ENCODE data around the gene KRT10. TPM values are rescaled to one million over a fixed set of nuclear protein-coding genes. Genes with fewer than 3 reads are reported as not detected.

KRT10 gene
- total and polyA plus RNA-seq, 9 of the 15 experiments (the other 6 are each of a cell fraction or from before 2014, with no cell fraction given) = 47.0 to 179 (median 76.2) TPM

DNA sequence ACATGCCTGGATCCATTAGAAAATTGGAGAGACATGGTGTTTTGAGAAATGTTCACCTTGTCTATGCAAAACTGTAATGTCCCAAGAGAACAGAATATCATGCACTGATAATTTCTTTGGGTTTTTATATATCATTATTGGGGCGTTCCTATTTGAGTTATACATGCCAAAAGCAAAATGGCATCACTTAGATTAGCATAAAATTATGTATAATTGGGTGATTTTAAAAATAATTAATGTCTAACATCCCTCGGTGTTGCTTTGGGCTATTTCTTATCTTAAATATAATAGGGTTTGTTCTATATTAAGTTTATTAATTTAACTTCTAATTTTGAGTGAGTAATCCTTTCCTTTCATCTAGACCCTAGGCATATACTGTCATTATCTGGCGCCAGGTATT, 22.6 kb downstream of the KRT10 start, which contains the start of gene KRT28:
Gene KRT28, minus strand, starts transcription at position 101 of the 400 bp plus-strand sequence. Its CDS starts 66 bp downstream, at position 35.
- DNase-seq (ENCODE audit: extremely low read depth in 1 of 4, low spot score in 3 of 4) = no peak
- Histone ChIP-seq H3K4me1 (replicated peaks in 1 of 2; ENCODE audit: control insufficient read depth in 2 of 2, insufficient read depth in 2 of 2, low read length in 2 of 2) (peaks cover 0 to 5% of the 10 kb centered on the region in 2 experiments; a peak in 1 of 5 replicates), H3K4me3 (no peak within 1 kb of the TSS), H3K4me2 (ENCODE audit: insufficient read depth, low read length) (no peak within 1 kb of the TSS), H3K9me1 (ENCODE audit: control insufficient read depth, insufficient read depth, low read length) (no peaks in the 10 kb centered on the region), H3K27ac (ENCODE audit: extremely low read depth, low read depth, low read length) (no peak within 1 kb of the TSS), H3K79me2 (ENCODE audit: control insufficient read depth, insufficient read depth, low read length) (no peaks in the 10 kb centered on the region), H4K20me1 (replicated peaks; ENCODE audit: control insufficient read depth, insufficient read depth, low read length) (no peaks in the 10 kb centered on the region), H3K36me3 (ENCODE audit: control insufficient read depth, insufficient read depth, low read length) (no peaks in the 10 kb centered on the region), H2AFZ (ENCODE audit: low read depth, low read length) (no peak within 1 kb of the TSS), H3K9ac (ENCODE audit: insufficient read depth in 1 of 2, low read depth in 2 of 2, low read length in 2 of 2) (no peak within 1 kb of the TSS), H3K27me3 (ENCODE audit: control insufficient read depth in 2 of 2, insufficient read depth in 2 of 2, low read length in 2 of 2) (peaks cover 21 to 37% of the 10 kb centered on the region in 2 experiments), H3K9me3 (replicated peaks; ENCODE audit: control insufficient read depth, insufficient read depth, low read depth, low read length) (no peaks in the 10 kb centered on the region)
- ATAC-seq = no peak
- 0% methylated on average over 3 of the region's 3 CpGs for WGBS (ENCODE audit: insufficient coverage, low coverage, missing lambda C conversion rate)
- no peak for FAIRE-seq
- POLR2A ChIA-PET = no interaction called here
- intact Hi-C loops (cut with micrococcal nuclease) (no loop called here), in situ Hi-C loops (cut with MboI) (loop anchor here (5.0 to 10.0 kb wide), 3 partner anchors 105 to 862 kb away; no protein-coding TSS in a partner anchor)
- BruUV-seq (replicated peaks) = no TSS peak
- CTCF ChIA-PET (ENCODE audit: low intra/inter-chr PET ratio) = interaction anchor here (1.0 kb wide), 1 partner anchor 863 kb away, joined by 3 read pairs; no protein-coding TSS in a partner anchor
- no peak for TF ChIP-seq BRF1 (IDR thresholded peaks at IDR 0.05; ENCODE audit: borderline replicate concordance, extremely low read depth, insufficient read length)
- no peak for TF ChIP-seq PTTG1 (tag; IDR thresholded peaks at IDR 0.05; ENCODE audit: low read depth)
- TF ChIP-seq RBM14 (IDR thresholded peaks at IDR 0.05; ENCODE audit: borderline replicate concordance, insufficient read depth, low read depth, low read length) = no peak
- TF ChIP-seq PCBP1 (IDR thresholded peaks at IDR 0.05; ENCODE audit: low read depth, low read length, poor library complexity, severe bottlenecking) = no peak
- TF ChIP-seq FOXK2 (conservative IDR thresholded peaks at IDR 0.05 in 1 of 2, IDR thresholded peaks at IDR 0.05 in 1 of 2; ENCODE audit: low read depth in 2 of 2) = no peak
- TF ChIP-seq, protein P1, sequence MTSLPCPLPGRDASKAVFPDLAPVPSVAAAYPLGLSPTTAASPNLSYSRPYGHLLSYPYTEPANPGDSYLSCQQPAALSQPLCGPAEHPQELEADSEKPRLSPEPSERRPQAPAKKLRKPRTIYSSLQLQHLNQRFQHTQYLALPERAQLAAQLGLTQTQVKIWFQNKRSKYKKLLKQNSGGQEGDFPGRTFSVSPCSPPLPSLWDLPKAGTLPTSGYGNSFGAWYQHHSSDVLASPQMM (CRISPR knock-in tag; IDR thresholded peaks at IDR 0.05) = no peak
- TF ChIP-seq, protein P2, sequence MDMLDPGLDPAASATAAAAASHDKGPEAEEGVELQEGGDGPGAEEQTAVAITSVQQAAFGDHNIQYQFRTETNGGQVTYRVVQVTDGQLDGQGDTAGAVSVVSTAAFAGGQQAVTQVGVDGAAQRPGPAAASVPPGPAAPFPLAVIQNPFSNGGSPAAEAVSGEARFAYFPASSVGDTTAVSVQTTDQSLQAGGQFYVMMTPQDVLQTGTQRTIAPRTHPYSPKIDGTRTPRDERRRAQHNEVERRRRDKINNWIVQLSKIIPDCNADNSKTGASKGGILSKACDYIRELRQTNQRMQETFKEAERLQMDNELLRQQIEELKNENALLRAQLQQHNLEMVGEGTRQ (CRISPR knock-in tag; IDR thresholded peaks at IDR 0.05) = no peak
- TF ChIP-seq HOXB6 (CRISPR knock-in tag; IDR thresholded peaks at IDR 0.05; ENCODE audit: borderline replicate concordance) = no peak
- TF ChIP-seq EHMT2 (IDR thresholded peaks at IDR 0.05) = no peak
- TF ChIP-seq, protein P3, sequence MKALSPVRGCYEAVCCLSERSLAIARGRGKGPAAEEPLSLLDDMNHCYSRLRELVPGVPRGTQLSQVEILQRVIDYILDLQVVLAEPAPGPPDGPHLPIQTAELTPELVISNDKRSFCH (CRISPR knock-in tag; IDR thresholded peaks at IDR 0.05) = no peak
- TF ChIP-seq, protein P3 (tag; IDR thresholded peaks at IDR 0.05) = no peak
- no peak for TF ChIP-seq CHCHD3 (CRISPR knock-in tag; IDR thresholded peaks at IDR 0.05)
- TF ChIP-seq ASH1L (IDR thresholded peaks at IDR 0.05; ENCODE audit: borderline replicate concordance, low read depth, partially characterized antibody) = no peak
- TF ChIP-seq, protein P4, sequence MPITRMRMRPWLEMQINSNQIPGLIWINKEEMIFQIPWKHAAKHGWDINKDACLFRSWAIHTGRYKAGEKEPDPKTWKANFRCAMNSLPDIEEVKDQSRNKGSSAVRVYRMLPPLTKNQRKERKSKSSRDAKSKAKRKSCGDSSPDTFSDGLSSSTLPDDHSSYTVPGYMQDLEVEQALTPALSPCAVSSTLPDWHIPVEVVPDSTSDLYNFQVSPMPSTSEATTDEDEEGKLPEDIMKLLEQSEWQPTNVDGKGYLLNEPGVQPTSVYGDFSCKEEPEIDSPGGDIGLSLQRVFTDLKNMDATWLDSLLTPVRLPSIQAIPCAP (CRISPR knock-in tag; IDR thresholded peaks at IDR 0.05; ENCODE audit: borderline replicate concordance) = no peak
- no peak for TF ChIP-seq JUN (IDR thresholded peaks at IDR 0.05; ENCODE audit: borderline replicate concordance, low read depth, low read length)
- no peak for TF ChIP-seq JUN (CRISPR knock-in tag; IDR thresholded peaks at IDR 0.05; ENCODE audit: borderline replicate concordance)
